Fibroblast of mammary gland (primary cell): ENCODE measurements around the gene HNRNPUL2.
A peak's percentile ranks its signal among the peaks of the same experiment; 100 is the strongest.
"Not testable (repeated sequence)": the region's sequence is repeated elsewhere in the genome, so short reads cannot be mapped to it uniquely, and the experiment has no call there.

ENCODE experiments used
- DNase-seq: peaks from one replicate; pipeline ENCODE4 v3.0.0-alpha.2; 2010; ENCODE audit warnings: low read depth
- H3K4me3 ChIP-seq: 2 replicates; pipeline ENCODE4 v1.5.1; 2011; ENCODE audit warnings: low read depth, mild to moderate bottlenecking, low read length, moderate library complexity; ENCODE audit not compliant: control insufficient read depth
- CTCF ChIP-seq: conservative IDR thresholded peaks from 2 replicates; pipeline ENCODE4 v1.5.1; 2011; ENCODE audit warnings: low read depth, low read length, inconsistent platforms; ENCODE audit not compliant: control insufficient read depth, insufficient read depth

The HNRNPUL2 gene

GRCh38 chr11:62747475-62748160 is 20.4 kb upstream of the HNRNPUL2 start:
- H3K4me3 ChIP-seq = no peak overlapping the region
- no peak for TF ChIP-seq CTCF
- DNase-seq = no peak

- no peak for TF ChIP-seq CTCF
- no peak for DNase-seq
- no peak overlapping the region for H3K4me3 ChIP-seq
Observed at GRCh38 chr11:62737196-62737595, 9.9 kb upstream of the HNRNPUL2 start.

DNA sequence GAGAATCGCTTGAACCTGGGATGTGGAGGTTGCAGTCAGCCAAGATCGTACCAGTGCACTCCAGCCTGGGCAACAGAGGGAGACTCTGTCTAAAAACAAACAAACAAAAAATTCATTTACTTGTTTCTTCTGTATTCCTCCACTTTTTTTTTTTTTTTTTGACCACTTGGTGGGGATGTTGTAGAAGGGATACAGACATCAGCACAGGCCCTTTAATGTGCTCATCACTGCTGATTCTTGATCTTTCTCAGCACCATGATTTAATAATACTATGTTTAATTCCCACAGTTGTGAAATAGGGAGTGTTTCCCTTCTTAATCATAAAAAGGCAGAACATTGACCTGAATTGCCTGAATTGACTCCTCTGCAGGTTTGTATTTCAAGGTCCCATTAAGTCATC is 5.6 kb upstream of the HNRNPUL2 start:
- peak; percentile 72 for DNase-seq
- H3K4me3 ChIP-seq = no peak overlapping the region
- TF ChIP-seq CTCF = peak; percentile 31

DNA sequence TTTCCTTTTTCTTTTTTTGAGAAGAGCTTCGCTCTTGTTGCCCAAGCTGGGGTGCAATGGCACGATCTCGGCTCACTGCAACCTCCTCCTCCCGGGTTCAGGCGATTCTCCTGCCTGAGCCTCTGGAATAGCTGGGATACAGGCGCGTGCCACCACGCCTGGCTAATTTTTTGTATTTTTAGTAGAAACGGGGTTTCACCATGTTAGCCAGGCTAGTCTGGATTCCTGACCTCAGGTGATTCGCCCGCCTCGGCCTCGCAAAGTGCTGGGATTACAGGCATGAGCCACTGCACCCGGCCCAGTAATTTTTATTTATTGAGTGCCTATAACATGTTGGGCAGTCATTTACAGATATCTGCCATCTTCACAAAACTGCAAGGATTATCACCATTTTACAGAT is 2.8 kb upstream of the HNRNPUL2 start:
- DNase-seq = not testable (repeated sequence)
- H3K4me3 ChIP-seq = peak overlapping the region; percentile 98

DNA sequence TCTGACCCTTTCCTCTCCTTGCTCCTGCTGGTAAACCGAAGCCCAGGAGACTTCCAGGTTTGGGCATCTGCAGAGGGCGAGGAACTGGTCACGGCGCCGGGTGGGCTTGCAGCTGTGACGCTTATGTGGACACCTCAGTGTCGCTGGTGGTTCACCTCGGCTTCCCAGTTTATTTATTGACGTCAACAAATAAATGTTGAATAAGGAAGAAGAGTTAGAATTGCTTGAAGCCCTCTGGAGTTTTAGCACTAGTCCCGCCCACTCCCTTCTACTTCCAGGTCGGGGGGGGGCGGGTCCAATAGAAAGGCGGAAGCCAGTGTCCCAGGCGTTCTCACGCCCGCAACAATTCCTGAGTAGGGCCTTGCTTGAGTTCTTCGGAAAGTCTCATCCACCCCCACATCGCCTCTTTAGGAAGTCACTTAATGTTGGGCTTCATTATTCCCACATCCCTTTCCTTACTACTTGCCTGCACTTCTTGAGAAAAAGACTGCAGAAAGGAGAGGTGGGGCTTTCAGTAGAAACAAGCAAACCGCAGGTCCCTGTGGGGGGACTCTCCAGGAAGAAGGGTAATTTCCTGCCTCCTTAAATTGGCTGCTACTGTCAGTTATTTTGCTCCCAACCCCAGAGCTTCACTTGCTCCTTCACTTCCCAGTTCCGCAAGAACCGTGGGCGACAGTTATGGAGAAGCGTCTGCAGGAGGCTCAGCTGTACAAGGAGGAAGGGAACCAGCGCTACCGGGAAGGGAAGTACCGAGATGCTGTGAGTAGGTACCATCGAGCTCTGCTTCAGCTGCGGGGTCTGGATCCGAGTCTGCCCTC is 1.1 kb upstream of the HNRNPUL2 start, which contains the start of gene TTC9C:
TSS of gene TTC9C (plus strand) at position 316 of the 818 bp plus-strand sequence. CDS start at position 679, 363 bp downstream.
- peak; percentile 87 for DNase-seq
- TF ChIP-seq CTCF = no peak
- H3K4me3 ChIP-seq = peak within 1 kb of the TSS; percentile 98

DNA sequence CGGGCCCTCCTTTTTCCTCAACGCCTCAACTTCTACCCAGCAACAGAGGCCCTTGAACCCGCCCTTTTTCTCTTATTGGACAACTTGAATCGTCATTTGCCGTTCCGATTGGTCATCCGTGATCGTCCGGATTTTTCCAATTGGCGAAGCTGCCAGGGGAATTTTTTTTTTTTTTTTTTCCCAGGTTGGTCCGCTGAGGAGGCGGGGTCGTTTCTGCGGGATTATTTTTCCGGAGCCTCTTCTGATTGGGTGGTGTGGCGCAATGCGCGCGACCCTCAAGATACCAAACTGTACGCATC is 564 bp upstream of the HNRNPUL2 start:
- TF ChIP-seq CTCF = no peak
- peak; percentile 98 for DNase-seq

DNA sequence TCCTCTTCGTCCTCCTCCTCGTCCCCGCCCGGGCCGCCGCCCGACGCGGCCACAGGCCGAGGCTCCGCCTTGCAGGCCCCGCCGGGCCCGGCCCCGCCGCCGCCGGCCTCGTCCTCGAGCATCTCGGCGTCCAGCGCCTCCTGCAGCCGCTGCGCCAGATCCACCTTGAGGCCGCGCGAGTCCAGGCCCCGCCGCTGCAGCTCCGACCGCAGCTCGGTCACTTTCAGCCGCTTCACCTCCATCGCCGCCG is 417 bp downstream of the HNRNPUL2 start:
- no peak for TF ChIP-seq CTCF
- peak overlapping the region; percentile 98 for H3K4me3 ChIP-seq
- DNase-seq = no peak

More for the DNA sequence above, 564 bp upstream of the HNRNPUL2 start:
- H3K4me3 ChIP-seq = peak overlapping the region; percentile 98
